GM23248 (cell line): Measurements from ENCODE around the gene SLC26A4. TPM values are rescaled to one million over a fixed set of nuclear protein-coding genes. Genes with fewer than 3 reads are reported as not detected.

Experiments used
- DNase-seq: peaks from one replicate; pipeline ENCODE4 v3.0.0-alpha.2; 2015
- H2AFZ ChIP-seq: fragments of 200-600 bp; sonication (generic); 2 replicates; pipeline ENCODE4 v1.6.1; 2016; ENCODE audit warnings: antibody characterized with exemption
- H3F3A ChIP-seq: fragments of 200-600 bp; sonication (generic); 2 replicates; pipeline ENCODE4 v1.6.1; 2016; ENCODE audit warnings: mild to moderate bottlenecking, antibody characterized with exemption, mixed run types; ENCODE audit not compliant: insufficient read depth
- H3K27ac ChIP-seq: fragments of 200-600 bp; sonication (generic); 2 replicates; pipeline ENCODE4 v1.5.1; 2016; ENCODE audit warnings: mild to moderate bottlenecking
- H3K27me3 ChIP-seq: fragments of 200-600 bp; sonication (generic); replicated peaks from 2 replicates; pipeline ENCODE4 v1.6.1; 2016; ENCODE audit warnings: mild to moderate bottlenecking; ENCODE audit not compliant: insufficient read depth
- H3K36me3 ChIP-seq: fragments of 200-600 bp; sonication (generic); 2 replicates; pipeline ENCODE4 v1.6.1; 2016; ENCODE audit warnings: low read depth, mild to moderate bottlenecking
- H3K4me1 ChIP-seq: fragments of 200-600 bp; sonication (generic); 2 replicates; pipeline ENCODE4 v1.6.1; 2016; ENCODE audit warnings: mild to moderate bottlenecking; ENCODE audit not compliant: insufficient read depth
- H3K4me2 ChIP-seq: fragments of 200-600 bp; sonication (generic); one replicate; pipeline ENCODE4 v1.6.1; 2016; ENCODE audit warnings: mild to moderate bottlenecking; ENCODE audit not compliant: unreplicated experiment
- H3K4me3 ChIP-seq: fragments of 200-600 bp; sonication (generic); 2 replicates; pipeline ENCODE4 v1.5.1; 2016; ENCODE audit warnings: mild to moderate bottlenecking
- H3K79me2 ChIP-seq: fragments of 200-600 bp; sonication (generic); 2 replicates; pipeline ENCODE4 v1.6.1; 2016; ENCODE audit warnings: mild to moderate bottlenecking; ENCODE audit not compliant: insufficient read depth
- H3K9ac ChIP-seq: fragments of 200-600 bp; sonication (generic); 2 replicates; pipeline ENCODE4 v1.6.1; 2016; ENCODE audit warnings: mild to moderate bottlenecking
- H3K9me2 ChIP-seq: fragments of 200-600 bp; sonication (generic); 2 replicates; pipeline ENCODE4 v1.6.1; 2016; ENCODE audit warnings: mixed run types, mild to moderate bottlenecking, moderate library complexity; ENCODE audit not compliant: insufficient read depth
- H3K9me3 ChIP-seq: fragments of 200-600 bp; sonication (generic); one replicate; pipeline ENCODE4 v1.6.1; 2017; ENCODE audit warnings: low read depth
- H4K20me1 ChIP-seq: fragments of 200-600 bp; sonication (generic); 2 replicates; pipeline ENCODE4 v1.6.0; 2016; ENCODE audit not compliant: insufficient read depth
- EZH2 ChIP-seq: fragments of 200-600 bp; sonication (generic); IDR thresholded peaks from 2 replicates; pipeline ENCODE4 v1.6.1; 2018; ENCODE audit warnings: antibody characterized with exemption, mild to moderate bottlenecking; ENCODE audit not compliant: insufficient read depth, poor library complexity, severe bottlenecking
- EZH2phosphoT487 ChIP-seq: fragments of 200-600 bp; sonication (generic); IDR thresholded peaks from 2 replicates; pipeline ENCODE4 v1.6.1; 2018; ENCODE audit warnings: antibody characterized with exemption, moderate library complexity, mild to moderate bottlenecking, low read depth; ENCODE audit not compliant: insufficient read depth
- WGBS, 2 experiments: methylation state at CpG; one replicate each; pipeline ENCODE4 v1.1.6; 2015 to 2017; ENCODE audit warnings: low lambda C conversion rate in 2 of 2, low coverage in 1 of 2; ENCODE audit errors: missing lambda C conversion rate in 2 of 2; 5-methylcytosine and 5-hydroxymethylcytosine counted together
- in situ Hi-C: fragments of 300-500 bp; cut with MboI; formaldehyde crosslinking; loops from 2 replicates; pipeline ENCODE4 v1.15.0; 2020
- polyA plus RNA-seq: library from polyadenylated mRNA; unstranded; fragments of >200 nt; fragmentation: Nextera tagmentation; extraction: Ambion mirVana; gene quantifications from 2 replicates; pipeline ENCODE4 v1.2.1, GENCODE V29; 2016
- total RNA-seq: library from RNA; depleted of rRNA; stranded (reverse); fragments of >200 nt; shearing (Covaris generic); gene quantifications from 2 replicates; pipeline ENCODE4 v1.2.3, GENCODE V29; 2014

Gene SLC26A4
- total and polyA plus RNA-seq, 2 experiments from 2014 or later = 0.24 to 0.43 TPM

- in situ Hi-C loops = loop anchor here (25.0 kb wide), 2 partner anchors 281 to 394 kb away; partner anchors contain the start of genes GPR22 and LAMB4
- WGBS, 2 experiments = 0% methylated on average over 49 of the region's 56 CpGs
- H3F3A ChIP-seq = peaks cover 15% of the 10 kb centered on the region
- H3K27ac ChIP-seq = peak within 1 kb of the TSS; percentile 93
- DNase-seq = peak; percentile 99
- peaks cover 48% of the 10 kb centered on the region for H3K79me2 ChIP-seq
- peaks cover 37% of the 10 kb centered on the region for H3K4me1 ChIP-seq
- H3K9me2 ChIP-seq = no peaks in the 10 kb centered on the region
- peak within 1 kb of the TSS; percentile 99 for H3K4me2 ChIP-seq
- no peaks in the 10 kb centered on the region for H3K9me3 ChIP-seq
- peak within 1 kb of the TSS; percentile 92 for H3K9ac ChIP-seq
- peak within 1 kb of the TSS; percentile 92 for H3K4me3 ChIP-seq
- H4K20me1 ChIP-seq = peaks cover 19% of the 10 kb centered on the region; the same call in 1 of the 2 replicates
- TF ChIP-seq EZH2phosphoT487 (no peak), EZH2 (no peak)
- H3K36me3 ChIP-seq = no peaks in the 10 kb centered on the region
- peak within 1 kb of the TSS; percentile 99 for H2AFZ ChIP-seq
- no peaks in the 10 kb centered on the region for H3K27me3 ChIP-seq
These were observed 83.1 kb downstream of the SLC26A4 start, which contains the start of gene CBLL1 for GRCh38 chr7:107743567-107744344. Gene CBLL1 (plus strand): TSS chr7:107744142. CDS start chr7:107744164, 22 bp downstream.

GRCh38 chr7:107744345-107744750 lies 83.7 kb downstream of the SLC26A4 start:
- peaks cover 54% of the 10 kb centered on the region for H3K79me2 ChIP-seq
- H3K9ac ChIP-seq = peak overlapping the region; percentile 92
- peaks cover 37% of the 10 kb centered on the region for H3K4me1 ChIP-seq
- no peaks in the 10 kb centered on the region for H3K27me3 ChIP-seq
- in situ Hi-C loops = loop anchor here (25.0 kb wide), 2 partner anchors 282 to 393 kb away; partner anchors contain the start of genes GPR22 and LAMB4
- no peak for TF ChIP-seq EZH2phosphoT487
- no peak for TF ChIP-seq EZH2
- H3K9me2 ChIP-seq = no peaks in the 10 kb centered on the region
- H3K4me2 ChIP-seq = peak overlapping the region; percentile 99
- WGBS, 2 experiments = 1 to 2% methylated on average over 18 to 22 of the region's 22 CpGs
- peaks cover 21% of the 10 kb centered on the region; the same call in 1 of the 2 replicates for H4K20me1 ChIP-seq
- peaks cover 5% of the 10 kb centered on the region; the same call in 1 of the 2 replicates for H3K36me3 ChIP-seq
- peak overlapping the region; percentile 93 for H3K27ac ChIP-seq
- H3F3A ChIP-seq = peaks cover 15% of the 10 kb centered on the region
- peak overlapping the region; percentile 92 for H3K4me3 ChIP-seq
- H3K9me3 ChIP-seq = no peaks in the 10 kb centered on the region
- no peak for DNase-seq
- peak overlapping the region; percentile 99 for H2AFZ ChIP-seq

- DNase-seq = peak; percentile 34
- Histone ChIP-seq H3K79me2 (peaks cover 70% of the 10 kb centered on the region), H3K4me3 (peak overlapping the region; percentile 92), H3K27ac (no peak overlapping the region), H3K4me2 (peak overlapping the region; percentile 99), H3F3A (peaks cover 15% of the 10 kb centered on the region), H3K4me1 (peaks cover 37% of the 10 kb centered on the region), H3K27me3 (no peaks in the 10 kb centered on the region), H3K36me3 (peaks cover 20% of the 10 kb centered on the region), H3K9ac (peak overlapping the region; percentile 92; the same call in 1 of the 2 replicates), H4K20me1 (peaks cover 21% of the 10 kb centered on the region; the same call in 1 of the 2 replicates), H3K9me3 (no peaks in the 10 kb centered on the region), H3K9me2 (no peaks in the 10 kb centered on the region), H2AFZ (no peak overlapping the region)
- TF ChIP-seq EZH2 (no peak), EZH2phosphoT487 (no peak)
- in situ Hi-C loops = loop anchor here (25.0 kb wide), 2 partner anchors 284 to 391 kb away; partner anchors contain the start of genes GPR22 and LAMB4
- 19 to 26% methylated on average over 3 of the region's 3 CpGs for WGBS, 2 experiments
These were observed 85.4 kb downstream of the SLC26A4 start for GRCh38 chr7:107746006-107746405.

- Histone ChIP-seq H3K4me2 (no peak overlapping the region), H3K27ac (no peak overlapping the region), H3F3A (peaks cover 5% of the 10 kb centered on the region; the same call in 1 of the 2 replicates), H3K36me3 (peaks cover 61% of the 10 kb centered on the region), H3K4me3 (no peak overlapping the region), H3K9ac (no peak overlapping the region), H3K27me3 (no peaks in the 10 kb centered on the region), H3K4me1 (peaks cover 14% of the 10 kb centered on the region), H2AFZ (no peak overlapping the region), H4K20me1 (peaks cover 17% of the 10 kb centered on the region; the same call in 1 of the 2 replicates), H3K79me2 (peaks cover 71% of the 10 kb centered on the region), H3K9me3 (no peaks in the 10 kb centered on the region), H3K9me2 (no peaks in the 10 kb centered on the region)
- 98 to 99% methylated on average over 7 of the region's 7 CpGs for WGBS, 2 experiments
- TF ChIP-seq EZH2 = no peak
- TF ChIP-seq EZH2phosphoT487 = no peak
- in situ Hi-C loops = no loop called here
- no peak for DNase-seq
These were observed 90.5 kb downstream of the SLC26A4 start for GRCh38 chr7:107751113-107751512.
